ENCODE results near the gene ARRB1. TPM values are rescaled to one million over a fixed set of nuclear protein-coding genes. Genes with fewer than 3 reads are reported as not detected.
A peak's percentile ranks its signal among the peaks of the same experiment; 100 is the strongest.

The ARRB1 gene
- total RNA-seq, 1 experiment from 2014 or later = 116 TPM

DNA sequence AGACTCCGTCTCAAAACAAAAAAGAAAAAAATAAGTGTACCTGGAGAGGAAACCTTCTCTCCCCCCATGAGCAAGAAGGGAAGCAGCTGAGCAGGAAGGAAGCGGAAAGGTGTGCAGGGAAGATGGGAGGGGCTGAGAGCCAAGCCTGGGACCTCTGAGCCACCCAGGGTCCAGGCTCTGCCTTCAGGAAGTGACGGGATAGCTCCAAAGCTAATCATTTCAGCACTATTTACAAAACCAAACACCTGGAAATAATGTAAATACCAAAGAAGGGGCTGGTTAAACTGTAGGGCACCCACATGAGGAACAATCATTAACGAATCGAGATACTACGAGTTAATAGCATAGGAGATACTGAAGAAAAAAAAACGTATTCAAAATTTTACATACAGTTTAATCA is 27.9 kb downstream of the ARRB1 start:
- Histone ChIP-seq H3K27me3 (replicated peaks; ENCODE audit: control insufficient read depth, insufficient read depth, low read length) (no peaks in the 10 kb centered on the region), H3K4me3 (ENCODE audit: low read depth, low read length) (no peak overlapping the region), H3K9me3 (no peaks in the 10 kb centered on the region), H3K4me1 (peaks cover 26% of the 10 kb centered on the region), H3K36me3 (ENCODE audit: control insufficient read depth, insufficient read depth, low read length) (no peaks in the 10 kb centered on the region; the same call in none of the 2 replicates)
- Mint-ChIP-seq H3K9me3 (ENCODE audit: unreplicated experiment) (no peaks in the 10 kb centered on the region), H3K27ac (ENCODE audit: unreplicated experiment) (peak overlapping the region; percentile 10), H3K4me3 (ENCODE audit: unreplicated experiment) (no peak overlapping the region), H3K4me1 (ENCODE audit: low read depth, unreplicated experiment) (peaks cover 57% of the 10 kb centered on the region), H3K27me3 (ENCODE audit: insufficient read depth, unreplicated experiment) (no peaks in the 10 kb centered on the region), H3K36me3 (ENCODE audit: insufficient read depth, unreplicated experiment) (peaks cover 26% of the 10 kb centered on the region)
- ChIA-PET POLR2A (no interaction called here), CTCF (interaction anchor here (1.0 to 1.3 kb wide), 3 partner anchors 49 to 128 kb away, joined by 3 to 7 read pairs (median 4); no protein-coding TSS in a partner anchor)
- intact Hi-C loops (cut with micrococcal nuclease; ENCODE audit: unreplicated experiment) = no loop called here
- peak; percentile 55 to 78 for DNase-seq
- no peak for TF ChIP-seq CTCF (IDR thresholded peaks at IDR 0.05; ENCODE audit: insufficient read depth in 1 of 2, low read depth in 1 of 2, low read length in 1 of 2, severe bottlenecking in 1 of 2, unreplicated experiment in 1 of 2)
- BruUV-seq (replicated peaks) = no TSS peak

DNA sequence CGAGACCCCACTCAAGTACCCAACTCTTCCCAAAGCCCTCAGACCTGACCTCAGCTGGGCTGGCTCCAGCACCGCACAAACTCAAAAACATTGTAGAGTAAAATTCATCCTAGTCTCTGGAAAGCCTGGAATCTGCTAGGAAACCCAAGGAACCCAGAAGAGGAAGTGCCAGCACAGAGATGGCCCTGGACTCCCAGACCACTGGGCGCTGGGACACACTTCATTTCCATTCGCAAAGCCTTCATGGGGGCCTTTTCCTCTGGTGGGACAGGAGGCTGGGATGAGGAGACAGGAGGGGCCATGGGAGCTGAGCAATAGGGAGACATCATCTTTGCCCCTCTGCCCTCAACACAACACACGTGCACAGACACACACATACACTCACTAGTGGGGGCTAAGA is 30.8 kb downstream of the ARRB1 start:
- peak overlapping the region; percentile 69 for H3K27ac Mint-ChIP-seq (ENCODE audit: unreplicated experiment)
- ChIA-PET POLR2A (no interaction called here), CTCF (no interaction called here)
- Histone ChIP-seq H3K4me3 (ENCODE audit: low read depth, low read length) (no peak overlapping the region), H3K4me1 (peaks cover 23% of the 10 kb centered on the region), H3K9me3 (no peaks in the 10 kb centered on the region), H3K36me3 (ENCODE audit: control insufficient read depth, insufficient read depth, low read length) (no peaks in the 10 kb centered on the region; the same call in none of the 2 replicates), H3K27me3 (replicated peaks; ENCODE audit: control insufficient read depth, insufficient read depth, low read length) (no peaks in the 10 kb centered on the region)
- H3K36me3 Mint-ChIP-seq (ENCODE audit: insufficient read depth, unreplicated experiment) = peaks cover 24% of the 10 kb centered on the region
- no TSS peak for BruUV-seq (replicated peaks)
- no peak for TF ChIP-seq CTCF (IDR thresholded peaks at IDR 0.05; ENCODE audit: insufficient read depth in 1 of 2, low read depth in 1 of 2, low read length in 1 of 2, severe bottlenecking in 1 of 2, unreplicated experiment in 1 of 2)
- H3K27me3 Mint-ChIP-seq (ENCODE audit: insufficient read depth, unreplicated experiment) = no peaks in the 10 kb centered on the region
- intact Hi-C loops (cut with micrococcal nuclease; ENCODE audit: unreplicated experiment) = no loop called here
- H3K9me3 Mint-ChIP-seq (ENCODE audit: unreplicated experiment) = no peaks in the 10 kb centered on the region
- peaks cover 37% of the 10 kb centered on the region for H3K4me1 Mint-ChIP-seq (ENCODE audit: low read depth, unreplicated experiment)
- no peak overlapping the region for H3K4me3 Mint-ChIP-seq (ENCODE audit: unreplicated experiment)
- DNase-seq = no peak

GRCh38 chr11:75320046-75320618 is 31.3 kb downstream of the ARRB1 start:
- Mint-ChIP-seq H3K27me3 (ENCODE audit: insufficient read depth, unreplicated experiment) (no peaks in the 10 kb centered on the region), H3K36me3 (ENCODE audit: insufficient read depth, unreplicated experiment) (peaks cover 23% of the 10 kb centered on the region), H3K4me1 (ENCODE audit: low read depth, unreplicated experiment) (peaks cover 37% of the 10 kb centered on the region), H3K9me3 (ENCODE audit: unreplicated experiment) (no peaks in the 10 kb centered on the region), H3K27ac (ENCODE audit: unreplicated experiment) (peak overlapping the region; percentile 69), H3K4me3 (ENCODE audit: unreplicated experiment) (no peak overlapping the region)
- intact Hi-C loops (cut with micrococcal nuclease; ENCODE audit: unreplicated experiment) = no loop called here
- ChIA-PET CTCF (no interaction called here), POLR2A (no interaction called here)
- H3K4me1 ChIP-seq = peaks cover 23% of the 10 kb centered on the region
- TF ChIP-seq CTCF (IDR thresholded peaks at IDR 0.05; ENCODE audit: insufficient read depth in 1 of 2, low read depth in 1 of 2, low read length in 1 of 2, severe bottlenecking in 1 of 2, unreplicated experiment in 1 of 2) = no peak
- BruUV-seq (replicated peaks) = no TSS peak
- H3K4me3 ChIP-seq (ENCODE audit: low read depth, low read length) = no peak overlapping the region
- no peaks in the 10 kb centered on the region for H3K9me3 ChIP-seq
- H3K27me3 ChIP-seq (replicated peaks; ENCODE audit: control insufficient read depth, insufficient read depth, low read length) = no peaks in the 10 kb centered on the region
- no peak for DNase-seq
- H3K36me3 ChIP-seq (ENCODE audit: control insufficient read depth, insufficient read depth, low read length) = no peaks in the 10 kb centered on the region; the same call in none of the 2 replicates

Measured in Caco-2 (cell line).